SK-N-SH treated with all-trans-retinoic acid at 6 μM for 48 hours (cell line): ENCODE results near the gene RCAN1.

ENCODE experiments used
- ATAC-seq: fragments of 200-7000 bp; cut with Tn5 transposase; 3 replicates; pipeline ENCODE4 v1.9.1; 2020; ENCODE audit warnings: mild to moderate bottlenecking, moderate library complexity
- ARNTL ChIP-seq: fragments of 450-650 bp; formaldehyde crosslinking; IDR thresholded peaks from 2 replicates; pipeline ENCODE4 v1.5.0; 2020; ENCODE audit warnings: low read depth, mild to moderate bottlenecking, moderate library complexity, borderline replicate concordance
- BACH2 ChIP-seq: fragments of 250-450 bp; sonication (Bioruptor Pico); IDR thresholded peaks from 2 replicates; pipeline ENCODE4 v1.9.0; 2021; ENCODE audit warnings: mild to moderate bottlenecking, borderline replicate concordance
- CSDC2 ChIP-seq: fragments of 250-450 bp; sonication (Bioruptor Pico); IDR thresholded peaks from 2 replicates; pipeline ENCODE4 v1.5.0; 2020; ENCODE audit warnings: mild to moderate bottlenecking, moderate library complexity
- ESRRG ChIP-seq: fragments of 250-450 bp; sonication (Bioruptor Pico); IDR thresholded peaks from 2 replicates; pipeline ENCODE4 v1.6.1; 2021; ENCODE audit warnings: mild to moderate bottlenecking
- GLIS3 ChIP-seq: fragments of 250-450 bp; sonication (Bioruptor Pico); IDR thresholded peaks from 2 replicates; pipeline ENCODE4 v1.5.0; 2020; ENCODE audit warnings: mild to moderate bottlenecking, moderate library complexity
- ISL1 ChIP-seq: fragments of 250-450 bp; sonication (Bioruptor Pico); IDR thresholded peaks from 2 replicates; pipeline ENCODE4 v2.1.2; 2022; ENCODE audit warnings: mild to moderate bottlenecking, moderate library complexity
- OSR1 ChIP-seq: fragments of 250-450 bp; sonication (Bioruptor Pico); IDR thresholded peaks from 2 replicates; pipeline ENCODE4 v1.8.0; 2022; ENCODE audit warnings: moderate library complexity, mild to moderate bottlenecking, inconsistent platforms
- PPARA ChIP-seq: fragments of 250-450 bp; sonication (Bioruptor Pico); IDR thresholded peaks from 2 replicates; pipeline ENCODE4 v1.5.0; 2020; ENCODE audit warnings: mild to moderate bottlenecking, borderline replicate concordance
- RARB ChIP-seq: fragments of 250-450 bp; sonication (Bioruptor Pico); IDR thresholded peaks from 2 replicates; pipeline ENCODE4 v1.8.0; 2021; ENCODE audit warnings: mild to moderate bottlenecking, moderate library complexity
- TCF4 ChIP-seq: fragments of 250-450 bp; sonication (Bioruptor Pico); IDR thresholded peaks from 2 replicates; pipeline ENCODE4 v1.8.0; 2021; ENCODE audit warnings: mild to moderate bottlenecking, moderate library complexity, borderline replicate concordance
- TOX ChIP-seq: fragments of 250-450 bp; sonication (Bioruptor Pico); IDR thresholded peaks from 2 replicates; pipeline ENCODE4 v1.8.0; 2021; ENCODE audit warnings: mild to moderate bottlenecking, moderate library complexity, borderline replicate concordance
- ZC3H10 ChIP-seq: fragments of 250-450 bp; sonication (Bioruptor Pico); IDR thresholded peaks from 2 replicates; pipeline ENCODE4 v1.5.1; 2021; ENCODE audit warnings: mild to moderate bottlenecking, moderate library complexity
- ZFP30 ChIP-seq: fragments of 450-650 bp; formaldehyde crosslinking; IDR thresholded peaks from 2 replicates; pipeline ENCODE4 v1.5.0; 2022; ENCODE audit warnings: mild to moderate bottlenecking, moderate library complexity
- ZNF565 ChIP-seq: fragments of 450-650 bp; formaldehyde crosslinking; conservative IDR thresholded peaks from 2 replicates; pipeline ENCODE4 v1.5.0; 2020; ENCODE audit warnings: low read depth, mild to moderate bottlenecking, moderate library complexity
- ZNF70 ChIP-seq: fragments of 450-650 bp; formaldehyde crosslinking; IDR thresholded peaks from 2 replicates; pipeline ENCODE4 v1.5.0; 2020; ENCODE audit warnings: mild to moderate bottlenecking, moderate library complexity
- ZNF8 ChIP-seq: fragments of 450-650 bp; formaldehyde crosslinking; IDR thresholded peaks from 2 replicates; pipeline ENCODE4 v1.5.0; 2020; ENCODE audit warnings: mild to moderate bottlenecking, moderate library complexity
- TF ChIP-seq, protein P1 (sequence below): fragments of 250-450 bp; sonication (Bioruptor Pico); IDR thresholded peaks from 2 replicates; pipeline ENCODE4 v1.8.0; 2021; ENCODE audit warnings: low read depth, mild to moderate bottlenecking, moderate library complexity, borderline replicate concordance
- TF ChIP-seq, protein P2 (sequence below): fragments of 250-450 bp; sonication (Bioruptor Pico); IDR thresholded peaks from 2 replicates; pipeline ENCODE4 v1.5.0; 2020; ENCODE audit warnings: mild to moderate bottlenecking, moderate library complexity
- TF ChIP-seq, protein P3 (sequence below): fragments of 250-450 bp; sonication (Bioruptor Pico); IDR thresholded peaks from 2 replicates; pipeline ENCODE4 v1.8.0; 2020; ENCODE audit warnings: mild to moderate bottlenecking, moderate library complexity, borderline replicate concordance
- TF ChIP-seq, protein P4 (sequence below): fragments of 250-450 bp; sonication (Bioruptor Pico); IDR thresholded peaks from 2 replicates; pipeline ENCODE4 v1.5.1; 2021; ENCODE audit warnings: mild to moderate bottlenecking, moderate library complexity

The RCAN1 gene

DNA sequence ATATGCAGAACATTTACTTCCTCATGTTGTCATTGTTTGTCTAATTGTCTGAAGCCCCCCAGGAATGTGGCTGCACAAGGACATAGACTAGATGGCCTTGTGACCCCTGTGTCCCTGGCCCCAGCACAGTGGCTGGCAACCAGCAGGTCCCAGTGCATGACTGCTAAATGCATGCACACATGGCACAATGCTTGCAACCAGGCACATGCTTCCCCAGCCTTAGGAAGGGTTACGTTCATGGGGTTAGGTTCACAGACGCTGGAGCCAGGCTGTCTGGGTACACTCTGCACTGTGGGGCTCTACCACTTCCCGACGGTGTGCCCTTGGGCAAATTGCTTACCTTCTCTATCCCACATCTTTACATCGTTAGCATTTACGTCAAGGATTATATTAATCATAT is 32.6 kb upstream of the RCAN1 start:
- no peak for ATAC-seq
- TF ChIP-seq OSR1 (CRISPR knock-in tag) = no peak
- TF ChIP-seq ZFP30 (CRISPR knock-in tag) = no peak
- TF ChIP-seq ESRRG (CRISPR knock-in tag) = no peak
- TF ChIP-seq TCF4 = no peak
- no peak for TF ChIP-seq ISL1
- no peak for TF ChIP-seq ZNF8 (CRISPR knock-in tag)

DNA sequence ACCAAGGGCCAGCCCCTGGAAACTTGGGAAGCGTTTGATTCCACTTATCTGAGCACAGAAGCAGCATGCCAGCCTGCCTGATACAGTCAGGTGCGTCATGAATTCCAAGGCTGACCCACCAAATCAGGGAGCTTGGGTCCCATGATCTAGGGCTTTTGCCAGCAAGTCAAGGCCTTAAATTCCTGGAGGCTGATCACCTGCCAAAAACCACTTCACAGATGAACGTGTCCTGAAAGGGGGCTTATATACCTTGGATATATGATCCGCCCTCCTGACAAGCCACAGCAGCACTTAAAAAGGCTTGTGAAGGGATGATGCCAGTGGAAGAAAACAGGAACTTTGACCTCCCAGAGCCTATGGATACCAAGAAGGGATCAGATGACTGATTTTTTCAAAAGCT is 29.9 kb upstream of the RCAN1 start:
- no peak for ATAC-seq
- TF ChIP-seq GLIS3 (CRISPR knock-in tag) (no peak), ZNF565 (CRISPR knock-in tag) (no peak), TCF4 (no peak), PPARA (no peak), ISL1 (no peak), TOX (CRISPR knock-in tag) (no peak), ARNTL (CRISPR knock-in tag) (no peak), ZNF70 (CRISPR knock-in tag) (no peak), ZFP30 (CRISPR knock-in tag) (no peak), RARB (no peak)
- TF ChIP-seq, protein P1, sequence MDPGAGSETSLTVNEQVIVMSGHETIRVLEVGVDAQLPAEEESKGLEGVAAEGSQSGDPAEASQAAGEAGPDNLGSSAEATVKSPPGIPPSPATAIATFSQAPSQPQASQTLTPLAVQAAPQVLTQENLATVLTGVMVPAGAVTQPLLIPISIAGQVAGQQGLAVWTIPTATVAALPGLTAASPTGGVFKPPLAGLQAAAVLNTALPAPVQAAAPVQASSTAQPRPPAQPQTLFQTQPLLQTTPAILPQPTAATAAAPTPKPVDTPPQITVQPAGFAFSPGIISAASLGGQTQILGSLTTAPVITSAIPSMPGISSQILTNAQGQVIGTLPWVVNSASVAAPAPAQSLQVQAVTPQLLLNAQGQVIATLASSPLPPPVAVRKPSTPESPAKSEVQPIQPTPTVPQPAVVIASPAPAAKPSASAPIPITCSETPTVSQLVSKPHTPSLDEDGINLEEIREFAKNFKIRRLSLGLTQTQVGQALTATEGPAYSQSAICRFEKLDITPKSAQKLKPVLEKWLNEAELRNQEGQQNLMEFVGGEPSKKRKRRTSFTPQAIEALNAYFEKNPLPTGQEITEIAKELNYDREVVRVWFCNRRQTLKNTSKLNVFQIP (CRISPR knock-in tag) = no peak
- TF ChIP-seq, protein P2, sequence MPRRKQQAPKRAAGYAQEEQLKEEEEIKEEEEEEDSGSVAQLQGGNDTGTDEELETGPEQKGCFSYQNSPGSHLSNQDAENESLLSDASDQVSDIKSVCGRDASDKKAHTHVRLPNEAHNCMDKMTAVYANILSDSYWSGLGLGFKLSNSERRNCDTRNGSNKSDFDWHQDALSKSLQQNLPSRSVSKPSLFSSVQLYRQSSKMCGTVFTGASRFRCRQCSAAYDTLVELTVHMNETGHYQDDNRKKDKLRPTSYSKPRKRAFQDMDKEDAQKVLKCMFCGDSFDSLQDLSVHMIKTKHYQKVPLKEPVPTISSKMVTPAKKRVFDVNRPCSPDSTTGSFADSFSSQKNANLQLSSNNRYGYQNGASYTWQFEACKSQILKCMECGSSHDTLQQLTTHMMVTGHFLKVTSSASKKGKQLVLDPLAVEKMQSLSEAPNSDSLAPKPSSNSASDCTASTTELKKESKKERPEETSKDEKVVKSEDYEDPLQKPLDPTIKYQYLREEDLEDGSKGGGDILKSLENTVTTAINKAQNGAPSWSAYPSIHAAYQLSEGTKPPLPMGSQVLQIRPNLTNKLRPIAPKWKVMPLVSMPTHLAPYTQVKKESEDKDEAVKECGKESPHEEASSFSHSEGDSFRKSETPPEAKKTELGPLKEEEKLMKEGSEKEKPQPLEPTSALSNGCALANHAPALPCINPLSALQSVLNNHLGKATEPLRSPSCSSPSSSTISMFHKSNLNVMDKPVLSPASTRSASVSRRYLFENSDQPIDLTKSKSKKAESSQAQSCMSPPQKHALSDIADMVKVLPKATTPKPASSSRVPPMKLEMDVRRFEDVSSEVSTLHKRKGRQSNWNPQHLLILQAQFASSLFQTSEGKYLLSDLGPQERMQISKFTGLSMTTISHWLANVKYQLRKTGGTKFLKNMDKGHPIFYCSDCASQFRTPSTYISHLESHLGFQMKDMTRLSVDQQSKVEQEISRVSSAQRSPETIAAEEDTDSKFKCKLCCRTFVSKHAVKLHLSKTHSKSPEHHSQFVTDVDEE (CRISPR knock-in tag) = no peak

DNA sequence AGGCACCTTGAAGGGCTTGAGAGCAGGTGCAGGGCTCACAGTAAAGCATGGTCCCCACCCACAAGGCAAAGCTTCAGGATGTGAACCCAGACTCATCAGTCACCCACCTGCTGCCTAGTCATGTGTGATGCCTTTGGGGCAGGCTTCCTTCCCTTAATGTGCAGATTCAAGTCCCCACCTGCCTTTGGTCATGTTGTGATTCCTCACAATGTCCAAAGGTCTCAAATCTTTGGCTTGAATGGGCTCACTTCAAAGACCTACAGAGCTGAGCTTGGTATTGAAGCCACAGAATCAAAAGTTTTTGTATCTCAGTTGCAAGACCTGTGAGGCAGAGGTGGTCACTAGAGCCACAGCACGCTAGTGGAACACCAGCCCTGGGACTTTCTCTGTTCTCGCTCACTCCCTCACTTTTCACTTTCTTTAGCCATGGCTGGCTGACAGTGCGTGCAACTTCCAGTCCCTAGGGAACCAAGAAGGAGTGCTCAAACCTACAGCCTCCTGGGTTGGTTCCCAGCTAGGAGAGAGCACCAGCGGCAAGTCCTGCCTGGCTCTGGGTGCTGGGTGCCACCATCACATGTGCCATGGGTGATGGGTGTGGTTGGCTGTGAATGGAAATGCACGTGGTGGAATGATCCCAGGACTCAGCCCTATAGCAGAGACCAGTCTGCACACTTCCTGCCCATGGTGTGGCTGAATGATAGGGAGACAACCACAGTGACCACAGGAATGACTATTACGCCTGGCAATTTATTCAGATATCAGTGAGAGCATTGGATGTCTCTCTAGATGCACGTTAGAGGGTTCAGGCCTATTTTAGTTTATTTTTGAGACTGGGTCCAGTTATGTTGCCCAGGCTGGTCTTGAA is 27.5 kb upstream of the RCAN1 start:
- ATAC-seq = no peak
- TF ChIP-seq, protein P2 (CRISPR knock-in tag) = no peak
- TF ChIP-seq RARB (no peak), CSDC2 (CRISPR knock-in tag) (no peak), ZNF8 (CRISPR knock-in tag) (no peak), GLIS3 (CRISPR knock-in tag) (no peak), BACH2 (no peak), ZNF70 (CRISPR knock-in tag) (no peak), TOX (CRISPR knock-in tag) (no peak), PPARA (no peak), ZC3H10 (CRISPR knock-in tag) (no peak), OSR1 (CRISPR knock-in tag) (no peak), ISL1 (no peak)
- TF ChIP-seq, protein P3, sequence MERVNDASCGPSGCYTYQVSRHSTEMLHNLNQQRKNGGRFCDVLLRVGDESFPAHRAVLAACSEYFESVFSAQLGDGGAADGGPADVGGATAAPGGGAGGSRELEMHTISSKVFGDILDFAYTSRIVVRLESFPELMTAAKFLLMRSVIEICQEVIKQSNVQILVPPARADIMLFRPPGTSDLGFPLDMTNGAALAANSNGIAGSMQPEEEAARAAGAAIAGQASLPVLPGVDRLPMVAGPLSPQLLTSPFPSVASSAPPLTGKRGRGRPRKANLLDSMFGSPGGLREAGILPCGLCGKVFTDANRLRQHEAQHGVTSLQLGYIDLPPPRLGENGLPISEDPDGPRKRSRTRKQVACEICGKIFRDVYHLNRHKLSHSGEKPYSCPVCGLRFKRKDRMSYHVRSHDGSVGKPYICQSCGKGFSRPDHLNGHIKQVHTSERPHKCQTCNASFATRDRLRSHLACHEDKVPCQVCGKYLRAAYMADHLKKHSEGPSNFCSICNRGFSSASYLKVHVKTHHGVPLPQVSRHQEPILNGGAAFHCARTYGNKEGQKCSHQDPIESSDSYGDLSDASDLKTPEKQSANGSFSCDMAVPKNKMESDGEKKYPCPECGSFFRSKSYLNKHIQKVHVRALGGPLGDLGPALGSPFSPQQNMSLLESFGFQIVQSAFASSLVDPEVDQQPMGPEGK = no peak
- TF ChIP-seq, protein P4, sequence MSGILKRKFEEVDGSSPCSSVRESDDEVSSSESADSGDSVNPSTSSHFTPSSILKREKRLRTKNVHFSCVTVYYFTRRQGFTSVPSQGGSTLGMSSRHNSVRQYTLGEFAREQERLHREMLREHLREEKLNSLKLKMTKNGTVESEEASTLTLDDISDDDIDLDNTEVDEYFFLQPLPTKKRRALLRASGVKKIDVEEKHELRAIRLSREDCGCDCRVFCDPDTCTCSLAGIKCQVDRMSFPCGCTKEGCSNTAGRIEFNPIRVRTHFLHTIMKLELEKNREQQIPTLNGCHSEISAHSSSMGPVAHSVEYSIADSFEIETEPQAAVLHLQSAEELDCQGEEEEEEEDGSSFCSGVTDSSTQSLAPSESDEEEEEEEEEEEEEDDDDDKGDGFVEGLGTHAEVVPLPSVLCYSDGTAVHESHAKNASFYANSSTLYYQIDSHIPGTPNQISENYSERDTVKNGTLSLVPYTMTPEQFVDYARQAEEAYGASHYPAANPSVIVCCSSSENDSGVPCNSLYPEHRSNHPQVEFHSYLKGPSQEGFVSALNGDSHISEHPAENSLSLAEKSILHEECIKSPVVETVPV = no peak
- TF ChIP-seq, protein P1 (CRISPR knock-in tag) = no peak
